RPMI7951 (cell line): ENCODE measurements around the gene HNF1A. TPM values are rescaled to one million over a fixed set of nuclear protein-coding genes. Genes with fewer than 3 reads are reported as not detected.
"Not testable (repeated sequence)": the region's sequence is repeated elsewhere in the genome, so short reads cannot be mapped to it uniquely, and the experiment has no call there.

ENCODE experiments used
- DNase-seq: peaks from one replicate; pipeline ENCODE4 v3.0.0-alpha.2; 2012; ENCODE audit warnings: low read depth
- total RNA-seq: library from RNA; depleted of rRNA; stranded (reverse); fragments of >200 nt; shearing (Covaris generic); gene quantifications from 2 replicates; pipeline ENCODE4 v1.2.3, GENCODE V29; 2014

The HNF1A gene
- total RNA-seq, 1 experiment from 2014 or later = not detected

DNA sequence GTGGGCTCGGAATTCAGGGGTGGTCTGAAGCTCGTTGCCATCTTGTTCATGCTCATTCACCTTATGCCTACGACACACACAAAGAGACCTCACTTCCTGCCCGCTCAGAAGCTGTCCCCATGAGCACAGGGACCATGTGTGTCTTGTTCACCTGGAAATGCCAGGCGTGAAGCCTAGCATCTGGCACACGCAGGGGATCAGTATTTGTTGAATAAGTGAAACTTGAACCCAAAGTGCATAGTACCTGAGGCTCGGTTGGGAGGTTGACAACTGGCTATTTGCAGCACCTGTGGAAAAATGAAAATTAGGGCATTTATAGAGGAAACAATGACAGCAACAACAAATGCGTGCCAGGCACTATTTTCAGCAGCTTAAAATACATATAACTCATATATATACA, 32.5 kb downstream of the HNF1A start:
- no peak for DNase-seq

DNA sequence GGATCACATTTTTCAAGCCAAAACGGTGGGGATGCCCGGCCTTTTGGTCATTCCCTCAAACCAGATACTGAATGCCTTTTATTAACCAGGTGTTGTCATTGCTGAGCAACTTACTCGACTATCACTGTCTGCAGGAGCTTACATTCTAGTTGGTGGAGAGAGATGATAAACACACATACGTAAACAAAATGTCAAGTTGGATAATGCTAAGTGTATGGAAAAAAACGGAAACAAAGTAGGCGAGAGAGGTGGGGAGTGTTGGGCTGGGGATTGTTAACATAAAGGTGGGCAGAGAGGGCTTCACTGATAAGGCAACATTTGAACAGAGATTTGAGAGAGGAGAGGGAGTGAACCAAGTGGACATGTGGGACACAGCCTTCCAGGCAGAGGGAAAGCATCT, 33.5 kb downstream of the HNF1A start:
- no peak for DNase-seq

DNA sequence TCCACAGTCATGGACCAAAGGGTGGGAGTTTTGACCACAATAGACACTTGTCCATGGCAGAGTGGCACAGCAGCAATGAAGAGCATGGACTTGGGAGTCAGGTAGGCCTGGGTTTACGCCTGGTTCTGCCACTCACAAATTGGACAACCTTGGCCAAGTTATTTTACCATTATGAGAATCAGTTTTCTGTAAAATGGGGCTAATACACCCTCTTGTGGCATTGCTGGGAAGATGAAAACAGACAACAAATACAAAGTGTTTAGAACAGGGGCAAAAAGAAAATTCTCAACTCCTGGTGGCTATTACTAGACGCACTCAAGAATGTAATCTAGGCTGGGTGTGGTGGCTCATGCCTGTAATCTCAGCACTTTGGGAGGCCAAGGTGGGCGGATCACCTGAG, 35.4 kb downstream of the HNF1A start:
- no peak for DNase-seq

DNA sequence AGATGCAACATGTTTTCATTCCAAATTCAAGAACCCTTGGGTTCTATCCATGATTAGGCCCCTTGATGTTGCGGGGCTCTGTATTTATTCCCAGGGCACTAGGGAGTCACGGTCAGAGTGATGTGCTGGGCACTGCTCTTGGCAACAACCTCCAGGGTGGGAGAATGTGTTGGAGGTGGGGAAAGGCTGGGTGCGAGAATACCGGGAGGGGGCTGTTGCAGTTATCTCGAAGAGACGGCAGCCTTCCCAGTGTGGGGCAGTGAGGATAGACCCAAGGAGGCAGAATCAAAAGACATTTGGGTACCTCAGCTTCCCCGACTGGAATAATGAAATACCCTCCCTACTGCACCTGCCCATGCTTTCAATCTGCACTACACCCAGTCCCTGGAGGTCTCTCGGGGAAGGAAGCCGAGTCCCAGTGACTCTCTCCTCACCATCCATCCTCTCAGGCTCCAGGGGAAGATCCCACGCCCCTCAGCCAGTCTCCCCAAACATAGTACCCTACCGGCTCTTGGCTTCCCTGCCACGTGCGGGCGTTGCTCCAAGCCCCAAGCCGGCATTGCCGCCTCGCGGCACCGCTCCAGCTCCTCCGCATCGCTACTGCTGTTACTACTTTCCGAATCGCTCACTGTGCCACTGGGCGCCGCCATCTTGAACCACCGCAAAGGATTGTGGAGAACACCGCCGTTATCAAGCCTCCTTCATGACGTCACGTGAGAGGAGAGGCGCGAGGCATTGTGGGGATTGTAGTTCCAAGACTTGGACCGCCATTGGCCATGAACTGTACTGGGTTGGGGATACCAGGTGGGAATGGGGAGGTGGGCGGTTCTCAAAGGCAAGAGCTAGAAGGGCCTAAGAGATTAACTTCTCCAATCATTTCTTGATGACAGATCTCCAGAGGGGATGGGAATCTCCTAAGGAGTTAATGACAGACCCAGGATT, 37.8 kb downstream of the HNF1A start, which contains the start of gene C12orf43:
TSS of gene C12orf43 (minus strand) at position 663 of the 942 bp plus-strand sequence. CDS start at position 650, 13 bp downstream.
- peak; percentile 84 for DNase-seq

DNA sequence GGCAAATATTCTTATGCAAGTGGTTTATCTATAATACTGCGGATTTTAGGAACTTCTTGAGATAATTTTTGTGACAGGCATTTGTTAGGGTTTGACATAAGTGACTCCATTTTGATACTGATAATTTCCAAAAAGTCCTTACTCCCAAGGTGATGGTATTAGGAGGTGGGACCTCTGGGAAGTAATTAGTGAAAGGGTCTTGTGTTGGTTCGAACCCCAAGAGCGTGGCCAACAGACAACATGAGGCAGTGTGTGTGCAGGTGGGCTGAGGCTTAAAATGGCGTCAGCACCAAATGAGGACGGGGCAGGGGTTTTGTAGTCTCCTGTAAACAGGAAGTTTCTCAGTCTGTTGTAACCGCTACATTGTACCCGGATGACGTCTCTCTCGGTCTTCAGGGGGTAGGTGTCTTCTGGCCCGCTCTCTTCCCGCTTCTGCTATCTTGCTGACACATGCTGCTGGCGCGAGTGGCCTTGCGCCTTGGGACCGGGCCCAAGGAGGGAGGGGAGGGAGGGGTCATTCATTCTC, 39.7 kb downstream of the HNF1A start:
- no peak for DNase-seq

DNA sequence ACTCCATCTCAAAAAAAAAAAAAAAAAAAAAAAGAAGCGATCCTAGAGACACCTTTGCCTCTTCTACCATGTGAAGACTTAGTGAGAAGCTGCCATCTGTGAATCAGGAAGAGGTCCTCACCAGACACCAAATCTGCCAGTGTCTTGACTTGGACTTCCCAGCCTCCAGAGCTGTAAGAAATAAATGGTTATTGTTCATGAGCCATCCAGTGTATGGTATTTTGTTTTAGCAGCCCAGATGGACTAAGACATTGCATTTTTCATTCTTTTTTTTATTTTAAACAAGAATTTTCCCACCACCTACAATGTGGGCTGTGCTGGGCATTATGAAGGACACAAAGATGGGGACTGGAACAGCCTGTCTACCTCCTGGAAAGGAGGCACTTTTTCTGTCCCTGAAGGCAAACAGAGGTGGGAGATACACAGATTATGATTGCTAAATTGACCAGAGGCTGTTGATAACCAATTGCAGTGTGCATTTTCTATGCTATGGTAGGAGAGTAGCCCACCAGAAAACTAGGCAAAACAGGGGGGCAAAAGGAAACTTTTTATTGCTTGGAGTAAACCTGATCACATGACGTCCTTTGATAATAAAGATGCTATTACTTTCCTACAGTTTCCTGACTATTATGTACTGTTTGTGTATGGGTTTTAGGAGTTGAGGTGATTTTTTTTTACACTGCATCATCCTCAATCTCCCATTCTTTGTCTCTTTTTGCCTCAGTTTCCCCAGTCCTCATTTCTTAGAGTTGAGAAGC, 40.7 kb downstream of the HNF1A start:
- DNase-seq = no peak

DNA sequence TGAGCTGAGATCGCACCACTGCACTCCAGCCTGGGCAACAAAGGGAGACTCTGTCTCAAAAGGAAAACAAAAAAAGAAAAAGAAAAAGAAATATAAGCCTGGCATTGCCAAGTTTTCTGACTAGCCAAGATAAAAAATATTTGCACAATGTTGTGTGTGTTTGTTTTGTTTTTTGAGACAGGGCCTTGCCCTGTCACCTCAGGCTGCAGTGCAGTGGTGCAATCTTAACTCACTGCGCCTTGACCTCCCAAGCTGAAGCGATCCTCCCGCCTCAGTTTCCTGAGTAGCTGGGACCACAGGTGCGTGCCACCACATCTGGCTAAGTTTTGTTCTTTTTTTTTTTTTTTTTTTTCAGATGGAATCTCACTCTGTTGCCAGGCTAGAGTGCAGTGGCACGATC, 43.4 kb downstream of the HNF1A start:
- DNase-seq = no peak

DNA sequence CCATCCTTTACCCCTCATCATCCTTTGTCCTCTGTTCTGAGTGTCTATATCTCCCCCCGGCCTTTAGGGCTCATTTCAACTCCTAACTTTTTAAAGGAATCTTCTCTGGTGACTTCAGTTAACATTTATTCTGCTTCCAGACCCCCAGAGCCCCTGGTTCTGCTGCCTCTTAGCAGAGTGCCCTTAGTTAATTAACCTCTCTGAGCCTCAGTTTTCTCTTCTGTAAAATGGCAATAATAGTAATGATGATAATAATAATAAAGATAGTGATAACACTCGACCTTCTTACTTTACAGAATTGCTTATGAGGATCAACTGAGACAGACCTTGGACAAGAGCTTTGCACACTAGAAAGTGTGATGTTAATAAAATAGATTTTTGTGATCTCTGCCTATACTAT, 44.4 kb downstream of the HNF1A start:
- no peak for DNase-seq

DNA sequence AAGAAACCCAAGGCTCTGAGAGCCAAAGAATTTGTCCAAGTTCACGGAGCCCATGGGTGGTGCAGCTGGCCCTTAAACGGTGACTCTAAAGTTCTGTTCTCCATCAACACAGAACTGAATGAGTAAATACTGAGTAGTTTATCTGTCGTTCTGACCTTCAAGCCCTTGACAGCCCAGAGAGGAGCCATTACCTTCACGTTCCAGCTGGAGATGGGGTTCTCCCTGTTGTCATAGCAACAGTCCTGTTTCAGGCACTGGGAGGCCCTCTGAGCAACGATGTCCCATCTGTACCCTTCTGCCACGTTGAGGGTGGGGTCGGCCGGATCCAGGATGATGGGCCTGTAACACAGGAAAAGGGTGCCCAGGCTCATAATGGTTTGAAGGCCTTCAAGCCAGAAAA, 45.5 kb downstream of the HNF1A start:
- no peak for DNase-seq

DNA sequence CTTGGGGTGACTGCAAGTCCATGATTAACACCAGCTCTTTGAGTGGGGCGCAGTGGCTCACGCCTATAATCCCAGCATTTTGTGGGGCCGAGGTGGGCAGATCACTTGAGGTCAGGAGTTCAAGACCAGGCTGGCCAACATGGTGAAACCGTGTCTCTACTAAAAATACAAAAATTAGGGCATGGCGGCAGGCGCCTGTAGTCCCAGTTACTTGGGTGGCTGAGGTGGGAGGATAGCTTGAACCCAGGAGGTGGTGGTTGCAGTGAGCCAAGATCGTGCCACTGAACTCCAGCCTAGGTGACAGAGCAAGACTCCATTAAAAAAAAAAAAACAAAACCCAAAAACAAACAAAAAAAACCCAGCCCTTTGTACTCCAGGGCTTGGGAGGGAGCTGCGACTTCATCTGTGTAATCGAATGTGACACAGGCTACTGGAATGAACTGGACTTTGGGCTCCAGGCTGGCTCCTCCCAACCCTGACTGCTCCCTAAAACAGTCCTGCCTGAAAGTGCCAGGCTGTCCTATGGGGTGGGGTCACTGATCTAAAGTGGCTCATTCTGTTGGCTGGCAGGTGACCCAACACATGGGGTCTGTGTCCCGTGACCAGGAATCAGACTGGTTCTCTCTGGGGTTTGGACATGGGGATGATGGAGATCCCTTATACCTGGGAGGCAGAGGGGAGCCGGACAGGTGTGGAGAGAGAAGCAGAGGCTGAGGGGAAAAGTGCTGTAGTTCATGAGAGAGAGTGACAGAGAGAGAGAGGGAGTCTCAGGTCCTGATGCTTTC, 47.3 kb downstream of the HNF1A start:
- DNase-seq = no peak

DNA sequence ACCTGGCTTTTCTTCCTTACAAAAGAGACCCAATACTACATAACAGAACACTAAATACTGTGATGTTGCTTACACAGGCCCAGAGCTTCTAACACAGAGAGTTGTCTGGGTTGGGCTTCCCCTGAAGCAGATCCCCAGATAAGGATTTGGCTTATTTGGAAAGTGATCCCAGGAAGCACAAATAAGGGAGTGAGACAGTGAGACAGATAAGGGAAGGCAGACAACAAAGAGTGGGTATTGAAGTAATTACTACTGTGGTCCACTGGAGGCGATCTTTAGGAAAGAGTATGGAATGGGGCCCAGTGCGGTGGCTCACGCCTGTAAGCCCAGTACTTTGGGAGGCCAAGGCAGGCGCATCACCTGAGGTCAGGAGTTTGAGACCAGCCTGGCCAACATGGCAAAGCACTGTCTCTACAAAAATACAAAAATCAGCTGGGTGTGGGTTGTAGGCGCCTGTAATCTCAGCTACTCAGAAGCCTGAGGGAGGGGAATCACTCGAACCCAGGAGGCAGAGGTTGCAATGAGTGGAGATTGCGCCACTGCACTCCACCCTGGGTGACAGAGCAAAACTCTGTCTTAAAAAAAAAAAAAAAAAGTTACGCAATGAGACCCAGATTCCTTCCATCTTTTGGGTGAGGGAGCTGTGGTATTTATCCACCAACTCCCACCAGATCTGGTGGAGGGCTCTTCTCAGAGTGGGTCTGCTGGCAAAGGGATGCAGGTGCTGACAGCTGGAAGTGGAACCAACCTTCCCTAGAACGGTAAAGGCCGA, 48.1 kb downstream of the HNF1A start:
- no peak for DNase-seq

DNA sequence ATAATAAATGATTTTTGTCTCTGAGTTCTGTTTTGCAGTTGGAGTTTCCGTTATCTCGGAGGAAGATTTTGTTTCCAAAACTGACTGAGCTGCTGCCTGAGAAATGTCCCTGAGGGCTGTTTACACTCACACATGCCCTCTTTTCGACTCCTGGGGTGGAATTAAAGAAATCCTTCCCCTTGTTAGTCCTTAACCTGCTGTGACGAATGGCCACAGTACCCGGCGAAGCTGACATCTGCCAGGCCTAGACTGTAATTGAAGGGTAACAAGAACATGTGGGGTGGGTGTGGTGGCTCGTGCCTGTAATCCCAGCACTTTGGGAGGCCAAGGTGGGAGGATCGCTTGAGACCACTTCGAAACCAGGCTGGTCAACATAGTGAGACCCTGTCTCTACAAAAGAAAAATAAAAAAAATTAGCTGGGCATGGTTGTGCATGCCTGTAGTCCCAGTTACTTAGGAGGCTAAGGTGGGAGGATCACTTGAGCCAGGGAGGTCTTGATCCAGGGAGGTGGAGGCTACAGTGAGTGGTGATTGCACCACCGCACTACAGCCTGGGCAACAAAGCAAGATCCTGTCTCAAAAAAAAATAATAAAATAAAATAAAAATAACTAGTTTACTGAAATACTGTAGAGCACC, 52.4 kb downstream of the HNF1A start:
- DNase-seq = no peak

DNA sequence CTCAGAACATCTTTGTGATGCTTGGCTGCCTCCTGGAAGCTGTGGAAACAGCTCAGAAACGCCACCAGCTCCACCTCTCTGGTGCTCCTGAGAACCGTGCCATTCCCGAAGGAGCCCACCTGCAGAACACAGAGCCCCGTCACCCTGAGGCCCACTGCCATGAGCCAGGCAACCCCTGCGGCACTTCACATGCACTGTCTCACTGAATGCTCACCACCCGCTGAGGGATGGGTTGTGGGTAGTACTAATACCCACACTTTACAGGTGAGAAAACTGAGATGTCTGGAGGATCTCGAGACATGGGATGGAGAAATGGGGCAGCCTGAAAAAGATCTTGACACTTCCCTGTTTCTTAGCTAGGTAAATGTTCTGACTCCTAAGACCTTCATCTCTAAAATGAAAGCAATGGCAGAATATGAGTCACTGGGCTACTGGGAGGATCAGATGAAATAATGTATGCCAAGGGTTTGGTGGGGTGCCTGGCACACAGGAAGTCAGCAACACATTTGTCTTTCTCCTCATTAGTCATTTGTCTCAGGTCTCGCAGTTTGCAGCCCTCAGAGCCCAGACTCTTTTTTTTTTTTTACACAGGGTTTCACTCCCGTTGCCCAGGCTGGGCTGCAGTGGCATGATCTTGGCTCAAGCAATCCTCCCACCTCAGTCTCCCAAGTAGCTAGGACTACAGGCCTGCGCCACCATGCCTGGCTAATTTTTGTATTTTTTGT, 55.4 kb downstream of the HNF1A start:
- DNase-seq = peak; percentile 85

DNA sequence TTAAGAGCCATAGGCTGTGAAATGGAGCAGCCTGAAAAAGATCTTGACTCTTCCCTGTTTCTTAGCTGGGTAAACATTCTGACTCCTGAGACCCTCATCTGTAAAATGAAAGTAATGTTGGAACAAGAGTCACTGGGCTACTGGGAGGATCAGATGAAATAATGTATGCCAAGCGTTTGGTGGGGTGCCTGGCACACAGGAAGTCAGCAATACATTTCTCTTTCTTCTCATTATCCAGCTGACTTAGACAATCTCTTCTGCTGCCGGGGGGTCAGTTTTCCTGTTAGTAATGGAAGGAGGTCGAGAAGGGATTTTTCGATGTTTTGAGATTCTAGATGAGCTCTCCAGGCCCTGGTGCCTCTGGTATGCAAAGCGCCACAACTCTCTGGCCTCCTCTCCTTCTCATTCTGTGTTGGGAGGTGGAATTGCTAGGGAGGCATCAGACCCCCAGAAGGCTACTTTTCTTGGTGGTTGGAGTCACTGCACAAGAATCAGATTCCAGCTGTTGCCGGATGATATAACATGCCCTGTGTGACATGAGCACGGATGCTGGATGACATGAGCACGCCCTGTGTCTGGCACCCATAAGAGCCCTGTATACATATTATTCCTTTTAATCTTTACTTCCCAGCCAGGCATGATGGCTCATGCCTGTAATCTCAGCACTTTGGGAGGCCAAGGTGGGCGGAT, 56.4 kb downstream of the HNF1A start:
- no peak for DNase-seq

DNA sequence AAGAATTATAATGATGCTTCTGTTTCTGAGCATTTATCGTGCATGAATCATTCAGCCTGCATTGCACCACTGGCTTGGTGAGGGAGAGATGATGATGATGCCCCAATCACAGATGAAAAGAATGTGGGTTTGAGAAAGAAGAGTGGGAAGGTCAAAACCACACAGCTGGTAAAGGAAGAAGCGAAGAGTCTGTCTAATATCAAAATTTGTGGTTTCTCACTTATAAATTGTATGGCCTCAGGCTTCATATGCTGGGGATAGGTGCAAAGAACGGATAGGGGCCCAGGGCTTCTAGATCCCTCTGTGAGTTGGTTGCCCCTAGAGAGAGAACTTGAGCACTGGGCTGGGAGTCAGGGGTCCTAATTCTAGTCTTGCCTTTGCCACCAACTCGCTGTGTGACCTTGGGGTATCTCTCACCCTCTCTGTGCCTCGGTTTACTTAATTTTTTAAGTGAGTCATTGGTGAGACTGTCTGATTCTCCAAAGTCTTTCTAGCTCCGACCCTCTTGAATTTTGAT, 58.5 kb downstream of the HNF1A start:
- DNase-seq = peak; percentile 73

DNA sequence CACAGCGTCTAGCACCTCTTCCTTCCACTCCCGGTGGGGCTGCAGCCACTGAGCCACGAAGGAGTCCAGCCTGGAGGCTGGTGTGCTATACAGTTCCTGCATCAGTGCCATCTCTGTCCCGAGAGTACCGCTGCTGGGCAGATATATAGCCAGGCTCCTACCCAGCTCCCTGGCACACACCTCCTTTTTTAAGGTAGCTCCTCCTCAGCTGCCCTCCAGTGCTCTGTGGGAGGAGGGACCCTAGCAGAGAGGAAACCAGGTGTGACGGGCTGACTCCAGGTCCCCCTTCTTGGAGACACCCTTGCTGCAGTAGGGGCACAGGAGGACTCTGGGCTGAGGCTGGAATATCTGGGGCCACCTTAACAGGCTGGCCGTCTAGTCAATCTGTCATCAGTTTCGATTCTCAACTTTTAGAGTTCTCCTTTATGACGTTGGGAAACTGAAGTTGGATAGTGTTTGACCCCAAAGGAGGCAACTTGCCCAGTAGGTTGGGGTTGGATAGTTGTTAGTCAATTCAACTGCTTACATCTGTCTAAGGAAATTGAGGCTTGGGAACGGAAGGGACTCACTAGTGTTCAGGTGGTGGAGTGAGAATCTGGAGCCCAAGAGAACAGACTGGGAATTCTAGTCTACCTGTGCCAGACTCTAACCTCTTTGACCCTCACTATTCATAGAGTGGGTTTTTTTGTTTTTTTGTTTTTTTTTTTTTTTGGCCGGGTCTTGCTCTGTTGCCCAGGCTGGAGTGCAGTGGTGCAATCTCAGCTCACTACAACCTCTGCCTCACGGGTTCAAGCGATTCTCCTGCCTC, 60.7 kb downstream of the HNF1A start, which contains the start of gene OASL:
TSS of gene OASL (minus strand) at position 386 of the 808 bp plus-strand sequence. CDS start at position 111, 275 bp downstream.
- DNase-seq = peak; percentile 54

DNA sequence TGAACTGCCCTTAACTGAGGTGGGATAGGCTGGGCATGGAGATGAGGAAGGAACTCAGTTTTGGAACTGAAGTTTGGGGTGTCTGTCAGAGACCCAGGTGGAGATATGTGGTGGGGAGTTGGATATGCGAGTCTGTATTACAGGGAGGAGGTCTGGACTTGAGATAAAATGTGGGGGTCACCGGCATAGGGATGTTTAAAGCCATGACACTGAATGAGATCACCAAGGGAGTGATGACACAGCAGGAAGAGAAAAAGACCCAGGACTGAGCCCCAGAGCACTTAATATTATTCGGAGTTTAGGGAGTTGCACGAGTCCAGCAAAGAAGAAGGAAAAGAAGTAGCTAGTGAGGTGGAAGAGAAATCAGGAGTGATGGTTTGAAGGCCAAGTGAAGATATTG, 64.7 kb downstream of the HNF1A start:
- no peak for DNase-seq

DNA sequence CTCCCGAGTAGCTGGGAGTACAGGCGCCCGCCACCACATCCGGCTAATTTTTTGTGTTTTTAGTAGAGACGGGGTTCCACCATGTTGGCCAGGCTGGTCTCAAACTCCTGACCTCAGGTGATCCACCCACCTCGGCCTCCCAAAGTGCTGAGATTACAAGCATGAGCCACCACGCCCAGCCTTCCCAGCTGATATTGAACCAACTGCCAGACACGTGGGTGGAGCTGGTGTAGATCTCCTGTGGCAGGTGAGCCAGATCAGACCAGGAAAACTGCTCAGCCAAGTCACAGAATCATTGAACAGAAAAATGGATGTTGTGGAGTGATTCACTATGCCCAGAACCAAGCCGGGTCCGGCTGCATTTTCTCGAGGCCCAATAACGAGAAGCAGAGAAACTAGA, 69.1 kb downstream of the HNF1A start:
- not testable (repeated sequence) for DNase-seq
